GM15510 (cell line): Measurements from ENCODE around the gene MYO1E.

ENCODE experiments used
- POLR2A ChIP-seq: IDR thresholded peaks from 3 replicates; pipeline ENCODE4 v1.6.1; 2011; ENCODE audit warnings: borderline replicate concordance; ENCODE audit not compliant: insufficient read length; ENCODE audit errors: extremely low read depth

MYO1E gene

DNA sequence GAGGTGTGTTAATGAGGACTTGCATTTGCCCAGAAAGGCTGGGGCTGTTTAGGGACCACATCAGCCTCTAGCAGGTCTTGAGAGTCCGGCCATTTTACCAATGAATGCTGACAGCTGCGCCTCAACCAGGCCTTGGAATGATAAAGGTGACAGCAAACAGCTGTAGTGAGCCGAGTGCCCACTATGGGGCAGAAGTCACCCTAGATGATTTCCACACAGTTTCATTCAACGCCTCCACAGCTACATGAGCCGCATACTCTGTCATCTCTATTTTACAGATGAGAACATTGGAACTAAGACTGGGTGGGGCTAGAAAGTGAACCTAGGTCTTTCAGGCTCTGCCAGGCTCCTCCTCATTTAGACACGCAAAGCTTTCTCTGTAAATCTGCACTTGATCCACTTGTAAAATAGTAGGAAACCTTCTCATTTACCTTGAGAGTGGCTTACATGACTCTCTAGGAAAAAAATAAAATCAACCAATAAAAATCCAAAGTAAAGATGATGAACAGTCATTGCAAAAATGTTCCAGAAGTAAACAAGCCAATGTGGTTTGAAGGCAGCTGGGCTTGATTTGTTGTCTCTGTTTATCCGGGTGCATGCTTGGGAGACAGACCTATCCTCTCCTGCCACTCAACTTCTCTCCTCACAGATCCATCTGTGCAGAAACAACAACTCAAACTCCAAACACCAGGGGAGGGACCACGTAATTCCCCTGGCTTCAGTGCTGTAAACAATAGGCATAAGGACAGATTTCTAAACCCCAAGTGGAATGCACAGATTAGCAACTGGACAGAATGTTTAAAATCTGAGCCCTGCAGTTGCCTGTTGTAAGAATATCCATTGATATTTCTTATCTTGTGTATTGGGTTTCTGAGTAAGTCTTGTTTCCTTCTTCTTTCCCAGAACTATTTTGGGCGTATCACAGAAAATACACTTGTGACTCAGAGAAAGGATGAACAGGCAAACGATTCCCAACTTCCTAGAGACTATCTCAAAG lies 197.5 kb downstream of the MYO1E start:
- TF ChIP-seq POLR2A: no peak

DNA sequence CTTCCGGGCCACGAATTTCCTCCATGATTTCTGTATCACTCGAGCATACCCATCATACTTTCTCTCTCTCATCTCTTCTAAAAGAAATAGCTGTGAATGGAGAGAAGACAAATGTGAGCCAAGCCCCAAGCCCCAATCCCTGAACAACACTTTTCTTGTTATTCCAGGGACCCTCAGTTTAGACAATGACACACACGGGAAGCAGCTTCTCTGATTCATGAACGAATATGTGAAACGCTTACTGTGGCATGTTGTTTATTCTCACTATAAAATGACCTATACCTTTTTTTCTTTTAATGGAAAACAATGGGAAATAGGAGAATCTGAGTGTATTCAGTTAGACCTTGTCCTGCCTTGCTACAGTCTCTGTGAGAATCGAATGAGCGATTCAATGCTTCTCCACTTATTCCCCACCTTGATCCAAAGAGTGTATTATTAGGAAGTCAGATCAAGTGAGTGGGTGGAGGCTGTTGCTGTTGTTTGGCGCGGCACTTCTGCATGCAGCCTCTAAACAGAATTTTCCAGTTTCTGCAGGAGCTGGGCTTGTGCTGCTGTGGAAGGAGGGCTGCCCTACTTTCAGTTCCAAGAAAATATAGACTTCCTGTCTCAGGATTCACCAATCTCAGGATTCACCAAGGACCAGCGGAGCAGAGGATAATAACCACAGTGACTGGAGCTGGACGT lies 198.4 kb downstream of the MYO1E start:
- no peak for TF ChIP-seq POLR2A

DNA sequence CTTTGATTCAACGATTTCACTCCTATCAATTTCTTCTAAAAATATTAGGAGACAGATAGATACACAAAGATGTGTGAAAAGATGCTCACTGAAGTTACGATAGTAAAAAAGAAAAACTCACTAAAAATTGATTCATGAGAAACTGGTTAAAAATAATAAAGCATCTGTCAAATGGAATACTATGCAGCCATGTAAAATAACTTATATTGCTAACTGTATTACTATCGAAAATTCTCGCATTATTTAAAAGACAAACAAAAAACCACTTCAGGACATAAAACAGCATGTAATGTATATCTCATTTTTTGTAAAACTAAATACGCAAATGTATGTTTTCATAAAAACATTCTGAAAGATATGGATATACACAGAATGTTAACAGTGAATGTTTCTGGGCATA lies 199.5 kb downstream of the MYO1E start:
- no peak for TF ChIP-seq POLR2A

DNA sequence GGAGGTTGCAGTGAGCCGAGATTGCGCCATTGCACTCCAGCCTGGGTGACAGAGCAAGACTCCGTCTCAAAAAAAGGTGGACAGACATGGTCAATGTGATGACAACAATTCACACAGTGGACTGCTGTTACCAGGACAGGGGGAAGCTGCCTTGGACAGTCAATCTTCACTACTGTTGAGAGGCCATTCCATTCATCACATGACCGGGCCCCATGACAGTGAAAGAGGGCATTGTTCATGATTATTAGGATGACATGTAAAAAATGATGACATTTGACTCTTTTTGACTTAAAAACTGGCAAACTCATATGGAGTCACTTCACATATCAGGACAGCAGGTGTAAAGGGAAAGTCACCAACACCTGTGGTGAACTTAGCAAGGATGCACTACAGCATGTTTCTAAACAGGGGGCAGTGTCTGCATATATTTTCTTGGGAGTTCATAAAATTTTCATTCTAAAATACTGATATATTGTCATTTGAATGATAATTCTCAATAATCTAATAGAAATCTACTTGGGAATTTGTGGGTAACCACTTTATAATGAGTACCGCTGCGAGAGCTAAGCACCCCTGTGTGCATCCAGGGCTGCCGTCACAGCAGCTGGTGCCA lies 200.3 kb downstream of the MYO1E start:
- no peak for TF ChIP-seq POLR2A

DNA sequence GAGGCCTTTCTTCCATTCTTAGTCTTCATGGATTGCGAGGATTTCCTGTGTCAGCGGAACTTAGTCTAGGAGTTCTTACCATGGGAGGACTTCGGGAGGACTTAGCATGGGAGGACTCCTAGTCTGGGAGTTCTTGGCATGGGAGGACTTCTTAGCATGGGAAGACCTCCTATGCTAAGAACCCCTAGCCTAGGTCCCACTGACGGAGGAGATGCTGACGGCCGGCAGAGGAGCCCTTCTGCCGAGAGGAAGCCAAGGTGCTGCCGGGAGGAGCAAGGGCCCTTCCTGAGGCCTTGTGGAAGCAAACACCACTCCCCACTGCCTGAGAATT lies 201.6 kb downstream of the MYO1E start:
- TF ChIP-seq POLR2A: no peak

DNA sequence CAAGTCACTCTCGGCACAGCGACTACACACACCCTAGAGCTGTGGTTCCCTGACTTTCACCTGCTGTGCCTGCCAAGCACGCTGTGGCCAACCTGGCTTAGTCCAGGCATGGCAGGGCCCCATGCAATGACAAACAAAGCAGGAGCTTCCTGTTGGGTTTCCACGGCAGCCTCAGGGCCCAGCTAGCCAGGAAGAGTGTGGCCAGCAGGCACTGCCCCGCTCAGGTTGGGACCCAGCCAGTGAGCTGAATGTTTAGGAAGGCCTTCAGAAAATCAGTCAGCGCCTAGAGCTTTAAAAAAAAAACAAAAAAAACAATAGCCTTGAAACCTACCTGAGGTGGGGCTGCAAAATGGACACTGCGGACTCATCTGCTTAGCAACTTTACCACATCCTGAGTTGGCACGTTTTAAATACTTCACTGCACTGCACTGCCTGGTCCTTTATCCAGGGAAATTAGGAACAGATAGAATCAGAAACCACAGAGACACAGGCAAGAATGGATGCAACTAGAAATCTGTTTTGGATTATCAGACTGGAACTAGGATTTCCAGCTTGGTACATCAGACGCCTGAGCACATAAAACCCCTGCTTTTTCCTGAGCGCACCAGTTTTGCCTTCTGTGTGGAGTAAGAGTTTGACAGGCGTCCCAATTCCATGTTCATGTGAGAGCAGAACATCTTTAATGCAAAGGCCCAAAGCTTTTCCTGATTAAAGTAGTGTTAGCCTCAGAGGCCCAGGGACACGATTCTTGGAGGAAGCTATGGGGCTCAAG lies 202.2 kb downstream of the MYO1E start:
- no peak for TF ChIP-seq POLR2A

DNA sequence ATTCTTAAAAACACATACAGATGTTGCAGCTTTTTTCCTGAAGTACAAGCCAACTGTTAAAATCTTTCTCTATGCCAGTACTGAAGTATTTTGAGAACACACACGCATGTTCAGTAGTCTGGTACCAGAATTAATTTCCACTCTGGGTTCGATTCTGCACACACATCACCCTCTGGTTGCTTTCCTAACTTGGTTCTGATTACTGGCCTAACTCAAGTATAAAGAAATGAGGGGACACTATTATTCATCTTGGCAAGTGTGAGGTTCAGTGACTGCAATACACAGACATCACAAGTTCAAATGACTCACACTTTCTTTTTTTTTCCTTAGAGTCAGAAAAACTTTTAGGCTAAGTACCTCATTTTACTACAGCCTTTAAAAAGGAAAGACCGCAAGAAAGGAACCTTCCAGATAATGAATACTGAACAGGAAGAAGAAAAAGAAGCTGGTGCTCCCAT lies 203.4 kb downstream of the MYO1E start:
- no peak for TF ChIP-seq POLR2A

DNA sequence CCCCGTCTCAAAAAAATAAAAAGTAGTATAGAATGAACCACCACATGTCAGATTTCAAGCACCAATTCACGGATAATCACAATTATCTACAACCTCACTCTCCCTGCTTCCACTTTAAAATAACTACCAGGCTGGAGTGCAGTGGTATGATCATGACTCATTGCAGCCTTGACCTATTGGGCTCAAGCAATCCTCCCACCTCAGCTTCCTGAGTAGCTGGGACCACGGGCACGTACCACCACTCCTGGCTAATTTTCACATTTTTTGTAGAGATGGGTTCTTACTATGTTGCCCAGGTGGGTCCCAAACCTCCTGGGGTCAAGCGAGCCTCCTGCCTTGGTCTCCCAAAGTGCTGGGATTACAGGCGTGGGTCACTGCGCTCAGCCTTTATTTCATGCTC lies 204.1 kb downstream of the MYO1E start:
- TF ChIP-seq POLR2A: no peak

DNA sequence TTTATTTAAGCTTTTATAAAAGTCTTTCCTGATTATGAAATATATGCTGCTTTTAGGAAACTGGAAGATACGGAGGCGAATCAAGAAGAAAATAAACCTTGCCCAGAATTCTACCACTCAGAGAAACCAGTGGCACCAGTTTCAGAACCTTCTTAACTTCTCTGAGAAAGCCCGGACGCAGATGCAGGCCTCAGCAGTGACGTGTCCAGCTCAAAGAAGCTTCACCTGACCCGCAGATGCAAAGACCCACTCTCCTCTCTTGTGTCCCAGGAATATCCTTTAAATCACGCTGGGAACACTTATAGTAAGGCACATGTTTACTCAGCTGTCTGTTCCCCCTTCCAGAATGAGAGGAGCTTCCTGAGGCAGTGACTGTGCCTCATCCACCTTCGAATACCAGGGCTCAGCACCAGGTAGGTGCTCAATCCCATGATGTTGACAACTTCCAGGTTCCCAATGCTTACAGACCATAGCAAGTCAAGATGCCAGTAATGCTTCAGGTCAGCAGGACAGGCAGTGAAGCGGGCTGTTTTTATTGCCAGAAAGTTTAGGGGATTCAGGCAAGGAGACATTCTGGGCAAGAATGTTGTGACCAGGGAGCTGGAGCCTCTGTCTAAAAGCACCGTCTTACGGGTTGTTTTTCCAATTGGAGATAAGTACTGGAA lies 205.9 kb downstream of the MYO1E start:
- TF ChIP-seq POLR2A: no peak

DNA sequence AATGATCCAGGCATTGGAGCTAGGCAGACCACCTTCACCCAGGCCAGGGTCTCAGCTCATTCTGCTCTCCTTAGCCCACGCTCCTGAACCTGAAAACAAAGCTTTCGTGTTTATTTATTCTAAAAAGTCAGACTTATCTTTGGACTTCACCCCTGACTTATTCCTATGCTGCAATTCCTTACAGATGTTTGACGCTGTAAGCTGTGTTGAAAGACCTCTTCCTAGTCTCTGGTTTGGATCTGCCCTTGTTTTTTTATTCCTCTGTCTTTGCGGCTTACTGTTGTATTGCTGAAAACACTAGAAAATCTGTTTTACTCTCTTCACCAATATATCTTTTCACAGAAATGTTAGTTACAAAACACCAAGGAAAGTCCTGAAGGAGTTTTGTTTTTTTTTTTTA lies 206.5 kb downstream of the MYO1E start:
- no peak for TF ChIP-seq POLR2A

DNA sequence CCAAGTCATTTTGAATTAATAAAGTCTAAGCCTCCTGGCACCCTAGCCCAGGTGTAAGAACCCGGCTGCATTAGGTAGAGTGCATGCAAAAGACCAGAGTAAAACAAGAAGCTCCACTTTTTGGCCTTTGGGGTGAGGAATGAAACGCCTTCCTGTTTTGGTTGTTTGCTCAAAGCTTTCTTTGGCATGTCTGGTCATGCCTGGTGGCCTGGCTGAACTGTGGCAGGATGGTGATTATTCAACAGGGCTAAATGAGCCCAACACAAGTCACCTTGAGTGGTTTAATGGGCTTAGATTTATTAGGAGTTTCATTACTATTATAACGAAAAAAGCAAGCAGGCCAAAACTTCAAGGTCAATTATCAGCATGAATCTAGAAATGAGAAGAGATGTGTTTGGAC lies 206.9 kb downstream of the MYO1E start:
- TF ChIP-seq POLR2A: no peak

DNA sequence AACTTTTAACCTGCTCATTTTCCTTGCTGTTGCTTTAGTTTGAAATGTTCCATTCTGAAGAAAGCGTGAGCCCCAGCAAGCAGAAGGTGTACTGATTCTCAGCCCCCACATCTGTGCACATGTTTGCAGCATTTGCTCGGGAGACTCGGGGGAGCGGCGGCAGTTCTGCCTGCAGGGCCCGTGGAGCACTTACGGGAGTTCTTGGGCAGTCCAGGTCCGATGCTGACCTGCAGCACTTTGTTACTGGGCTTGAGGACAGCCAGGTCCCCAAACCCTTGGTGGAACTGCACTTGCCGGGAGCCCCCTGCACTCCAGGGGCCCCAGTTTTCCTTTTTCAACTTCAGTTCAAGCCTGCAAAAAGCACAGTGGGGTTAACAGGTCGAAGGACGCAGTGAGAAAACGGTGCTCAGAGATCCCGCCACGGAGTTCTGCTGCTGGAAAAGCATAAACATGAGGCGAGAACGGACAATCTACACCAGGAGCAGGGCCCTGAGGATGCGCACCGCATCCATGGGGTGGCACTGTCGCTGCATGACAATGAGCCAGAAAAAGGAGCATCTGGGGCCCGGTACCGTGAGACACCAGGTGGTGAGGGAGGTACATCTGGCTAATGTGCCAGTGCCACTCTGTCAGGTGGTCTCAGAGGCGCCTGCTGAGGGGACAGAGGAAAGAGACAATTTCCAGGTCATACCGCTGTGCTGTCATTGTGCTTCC lies 211.6 kb downstream of the MYO1E start:
- TF ChIP-seq POLR2A: no peak

DNA sequence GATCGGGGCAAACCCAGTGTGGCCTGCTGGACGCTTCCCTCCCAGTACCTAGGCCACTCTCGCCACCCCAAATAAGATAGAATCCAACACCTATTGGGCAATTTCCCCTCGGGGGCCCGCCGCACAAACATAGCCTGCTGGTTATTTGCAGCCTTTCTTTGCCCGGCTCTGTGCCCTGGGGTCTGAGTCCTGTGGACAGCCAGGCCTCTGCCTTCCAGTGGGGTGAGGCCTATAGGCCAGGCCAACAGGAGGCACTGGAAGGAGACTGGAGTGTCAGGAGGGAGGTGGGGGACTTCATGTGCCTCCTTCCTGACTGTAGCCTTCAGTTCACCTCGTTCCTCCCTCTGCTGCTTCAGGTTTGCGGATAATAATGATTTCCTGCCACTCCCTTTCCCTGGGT lies 213.5 kb downstream of the MYO1E start:
- no peak for TF ChIP-seq POLR2A

DNA sequence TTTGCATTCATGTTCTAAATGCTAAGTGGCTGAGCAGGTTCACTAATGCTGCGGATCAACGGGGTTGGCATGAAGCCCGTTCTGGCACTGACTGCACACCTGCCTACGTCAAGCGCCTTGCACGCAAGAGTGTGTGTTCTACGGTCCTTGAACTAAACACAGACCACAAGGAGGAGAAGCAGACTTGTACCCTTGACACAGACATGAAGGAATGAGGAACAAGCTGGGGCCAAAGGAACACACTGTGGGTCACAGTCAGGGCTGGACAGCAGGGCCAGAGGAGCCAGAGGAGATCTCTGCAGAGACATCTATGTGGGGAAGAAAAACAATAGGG lies 214.0 kb downstream of the MYO1E start:
- TF ChIP-seq POLR2A: no peak
